Stimulated activated CD4-positive, alpha-beta T cell treated with anti-CD3 and anti-CD28 coated beads, TNF-alpha, amount 100 ng/mL, for 4 hours (primary cell): Measurements from ENCODE around the gene SLC1A3.
"Not testable (repeated sequence)": the region's sequence is repeated elsewhere in the genome, so short reads cannot be mapped to it uniquely, and the experiment has no call there.

Source experiments
- DNase-seq, 3 experiments: peaks; one replicate each; pipeline ENCODE4 v3.0.0-alpha.2; 2020; ENCODE audit warnings: low read depth in 3 of 3

SLC1A3 gene

DNA sequence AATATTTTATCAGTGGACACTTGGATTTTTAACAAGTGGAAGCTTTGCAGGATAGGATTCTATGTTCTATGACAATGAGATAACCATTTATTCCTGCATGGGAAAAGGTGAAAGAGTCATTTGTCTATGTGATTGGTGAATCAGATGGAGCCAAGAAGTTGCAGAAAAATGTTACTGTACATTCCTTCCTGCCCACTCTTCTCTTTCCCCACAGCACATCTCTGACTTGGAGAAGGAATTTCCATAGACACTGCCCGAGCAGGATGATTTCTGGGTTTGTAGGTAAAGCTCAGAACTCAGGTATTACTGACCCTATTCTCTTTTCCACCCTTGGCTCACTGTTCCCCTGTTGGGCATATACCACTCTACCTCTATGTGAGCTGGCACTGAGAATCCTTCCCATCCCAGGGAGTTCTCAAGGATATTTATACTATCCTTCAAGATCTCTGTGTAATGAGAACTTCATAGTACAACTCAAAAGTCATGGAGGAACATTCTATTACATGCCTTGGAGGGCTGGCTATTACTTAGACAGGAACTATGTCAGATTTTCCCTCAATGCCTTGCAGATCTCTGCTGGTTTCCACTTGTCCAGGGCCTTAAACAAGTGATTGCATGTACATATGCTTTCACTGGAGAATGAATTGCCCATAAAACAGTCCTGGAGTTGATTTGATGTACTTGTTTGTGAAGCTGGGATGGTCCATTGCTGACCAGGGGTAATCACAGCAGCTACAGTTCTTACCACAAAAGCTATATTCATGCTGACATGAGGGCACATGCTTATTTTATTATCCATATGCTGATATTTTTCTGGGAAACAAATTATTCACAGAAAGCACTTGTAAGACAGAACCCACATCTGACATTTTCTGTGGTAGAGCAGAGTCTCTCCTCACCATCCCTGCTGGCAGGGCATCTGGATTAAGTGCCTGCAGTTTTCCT is 24.1 kb downstream of the SLC1A3 start:
- no peak for DNase-seq

DNA sequence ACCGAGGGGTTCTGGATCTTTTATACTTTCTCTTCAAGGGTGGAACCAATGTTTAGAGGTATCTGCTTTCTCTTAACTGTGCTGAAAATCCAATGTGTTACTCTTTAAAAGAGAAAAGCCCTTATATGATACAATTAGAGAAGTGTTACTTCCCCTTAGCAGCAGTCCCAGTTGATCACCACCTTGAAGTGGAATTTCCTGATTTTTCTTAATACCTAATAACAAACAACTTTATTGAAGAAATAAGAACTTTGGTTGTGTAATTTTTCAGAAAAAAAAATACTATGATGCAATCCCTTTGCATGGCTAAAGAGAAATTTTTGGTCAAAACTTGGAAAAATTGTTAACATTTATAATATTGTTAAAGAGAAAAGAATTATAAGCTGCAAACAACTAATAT is 24.7 kb downstream of the SLC1A3 start:
- DNase-seq = no peak

DNA sequence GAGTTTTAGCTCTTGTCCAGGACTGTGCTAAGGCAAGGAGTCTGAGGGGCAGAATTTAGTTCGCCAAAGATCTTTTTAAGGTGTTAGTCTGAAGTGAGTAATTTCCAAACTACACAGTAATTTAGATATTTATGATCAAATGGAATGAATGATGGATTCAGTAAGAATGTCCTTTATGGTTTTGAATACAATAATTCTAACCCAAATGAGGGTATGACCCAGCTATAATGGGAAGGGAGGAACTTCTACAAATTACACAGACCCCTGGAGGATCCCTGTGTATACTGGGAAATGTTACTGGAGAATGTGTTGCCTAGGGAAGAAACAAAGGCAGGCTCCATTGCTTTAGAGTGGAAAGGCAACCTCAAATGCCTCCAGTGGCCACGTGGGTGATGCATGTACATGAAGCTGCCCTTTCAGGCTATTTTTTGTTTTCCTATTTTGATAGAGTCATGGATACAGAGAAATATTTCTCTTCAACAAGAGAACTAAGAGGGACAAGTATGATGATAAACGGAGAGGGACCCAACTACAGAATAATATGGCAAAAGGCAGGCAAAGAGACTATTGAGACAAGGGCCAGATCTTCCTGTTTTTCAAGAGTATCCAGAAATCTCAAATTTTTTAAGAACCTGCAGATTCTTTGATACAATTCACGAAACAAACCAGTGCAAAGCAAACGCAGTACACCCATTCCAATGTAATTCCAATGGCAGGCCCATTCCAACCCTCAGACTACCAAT is 25.4 kb downstream of the SLC1A3 start:
- no peak for DNase-seq

DNA sequence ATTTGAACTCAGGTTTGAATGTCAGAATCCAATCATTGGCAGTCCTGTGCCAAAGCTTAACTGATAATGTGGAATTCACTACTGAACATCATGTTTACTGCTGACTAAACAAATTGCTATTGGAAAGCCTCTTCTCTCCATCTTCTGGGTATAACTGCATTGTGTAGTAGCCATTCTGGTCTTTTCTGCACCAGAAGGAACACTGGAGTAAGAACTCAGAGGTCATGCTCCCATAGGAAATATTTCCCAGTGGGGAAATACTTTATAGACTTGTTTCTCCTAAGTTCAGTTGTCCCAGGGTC is 25.9 kb downstream of the SLC1A3 start:
- DNase-seq = no peak

DNA sequence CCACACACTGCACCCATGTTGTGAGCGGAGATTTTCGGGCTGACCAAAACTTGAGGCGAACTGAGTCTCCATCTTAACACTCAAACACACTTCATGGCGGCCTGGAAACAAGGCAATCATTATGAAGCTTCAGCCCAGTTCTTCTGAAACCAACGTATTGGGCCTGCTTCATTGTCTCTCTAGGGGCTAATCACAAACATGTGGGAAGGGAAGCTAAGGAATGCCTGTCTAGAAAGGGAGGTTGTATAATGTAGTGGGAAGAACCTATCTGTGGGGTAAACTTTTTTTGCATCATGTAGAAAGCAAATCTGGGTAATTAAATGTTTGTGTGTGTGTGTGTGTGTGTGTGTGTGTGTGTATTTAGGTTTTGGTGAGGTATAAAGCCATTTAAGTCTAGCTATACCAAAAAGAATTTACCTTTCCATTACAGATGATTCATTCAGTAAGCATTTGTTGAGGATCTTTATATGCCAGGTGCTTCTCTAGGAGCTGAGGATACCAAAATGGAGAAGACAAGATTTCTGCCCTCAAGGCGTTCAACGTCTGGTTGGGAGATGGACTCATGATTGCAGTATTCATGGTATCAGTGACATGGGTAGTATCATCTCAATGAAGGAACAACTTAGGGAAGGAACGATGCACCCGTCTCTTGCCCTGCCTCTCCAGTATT is 29.4 kb downstream of the SLC1A3 start:
- DNase-seq = no peak

DNA sequence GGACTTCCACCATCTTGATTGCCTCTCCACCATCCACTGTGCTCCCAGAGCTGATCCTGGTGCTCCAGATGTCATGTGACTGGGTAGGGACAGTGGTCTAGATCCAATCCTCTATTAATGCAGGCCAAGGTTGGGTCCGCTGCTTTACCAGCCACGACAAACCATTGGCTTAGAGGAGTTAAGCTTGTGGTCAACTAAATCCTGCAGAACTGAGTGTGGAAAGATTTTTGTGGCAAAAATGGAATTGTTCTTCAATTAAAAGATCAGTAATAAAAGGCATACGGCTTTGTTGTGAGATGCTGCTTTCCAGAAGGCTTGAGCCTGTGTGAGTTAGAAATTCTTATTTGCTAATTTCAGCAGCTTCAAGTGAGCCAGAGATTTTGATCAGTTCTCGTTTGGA is 30.7 kb downstream of the SLC1A3 start:
- DNase-seq = no peak

DNA sequence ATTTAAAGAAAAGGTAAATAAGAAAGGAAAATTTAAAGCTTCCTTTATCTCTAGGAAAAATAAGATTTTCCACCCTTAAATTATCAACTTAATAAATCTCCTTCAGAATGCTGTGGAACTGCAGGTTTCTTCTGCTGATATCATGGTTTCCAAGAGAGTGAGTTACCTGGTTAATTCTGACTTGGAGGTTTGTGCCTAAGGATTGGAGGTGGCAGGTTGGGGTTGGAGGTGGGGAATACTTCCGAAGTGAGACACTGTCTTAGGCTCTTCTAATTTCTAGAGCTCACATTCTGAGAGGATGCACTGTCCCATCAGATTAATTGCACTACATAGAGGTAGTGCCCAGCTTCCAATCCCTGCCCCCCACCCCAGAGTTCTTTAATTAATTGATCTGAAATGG is 31.1 kb downstream of the SLC1A3 start:
- no peak for DNase-seq

DNA sequence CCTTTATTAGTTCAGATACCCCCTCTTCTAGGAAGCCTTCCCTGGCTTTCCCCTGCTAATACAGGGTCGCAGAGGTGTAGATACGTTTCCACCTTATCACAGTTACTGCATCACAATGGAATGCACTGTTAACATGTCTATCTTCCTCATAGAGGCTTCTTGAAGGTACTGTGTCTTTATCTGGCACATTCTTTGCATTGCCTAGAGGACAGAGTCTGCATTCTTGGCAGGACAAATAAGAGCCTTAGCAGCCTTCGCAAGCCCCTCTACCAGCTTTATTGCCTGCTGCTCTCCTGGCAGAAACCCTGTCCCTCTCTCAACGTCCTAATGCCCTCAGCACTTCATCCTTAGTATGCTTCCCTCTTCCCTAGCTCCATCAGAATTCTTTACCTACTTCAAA is 31.6 kb downstream of the SLC1A3 start:
- no peak for DNase-seq

DNA sequence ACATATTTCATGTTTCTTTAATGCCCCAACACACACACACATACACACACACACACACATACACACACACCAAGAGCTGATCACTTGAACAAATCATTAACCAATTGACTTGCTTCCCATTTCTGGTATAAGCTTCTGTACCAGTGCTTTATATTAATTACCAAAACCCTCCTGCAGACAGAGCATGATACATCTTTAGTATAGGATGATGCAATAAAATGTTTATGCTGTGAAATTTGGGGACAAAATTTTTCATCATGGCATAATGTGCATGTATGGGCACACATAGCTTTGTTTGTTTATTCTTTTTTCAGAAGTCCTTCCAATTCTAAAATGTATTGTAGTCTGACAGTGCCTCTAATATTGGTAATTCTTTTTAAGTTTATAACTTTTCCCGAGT is 34.5 kb downstream of the SLC1A3 start:
- DNase-seq = no peak

DNA sequence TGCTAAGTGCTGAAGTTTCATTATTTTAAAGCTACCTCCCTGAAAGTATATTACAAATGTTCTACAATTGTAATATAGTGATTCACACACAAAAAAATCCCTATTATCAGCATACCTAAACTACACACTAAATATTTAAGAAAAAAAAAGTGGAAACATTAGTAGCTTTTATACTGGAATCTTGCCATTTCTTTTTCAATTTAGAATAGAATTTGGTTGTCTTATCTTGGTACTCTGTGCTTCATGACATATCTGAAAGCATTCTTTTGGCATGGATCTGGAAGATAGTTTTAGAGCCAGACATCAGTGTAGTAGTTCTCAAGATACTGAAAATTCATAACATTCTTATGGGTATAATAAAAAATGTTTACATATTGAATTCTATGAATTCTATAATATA is 35.0 kb downstream of the SLC1A3 start:
- DNase-seq = no peak

DNA sequence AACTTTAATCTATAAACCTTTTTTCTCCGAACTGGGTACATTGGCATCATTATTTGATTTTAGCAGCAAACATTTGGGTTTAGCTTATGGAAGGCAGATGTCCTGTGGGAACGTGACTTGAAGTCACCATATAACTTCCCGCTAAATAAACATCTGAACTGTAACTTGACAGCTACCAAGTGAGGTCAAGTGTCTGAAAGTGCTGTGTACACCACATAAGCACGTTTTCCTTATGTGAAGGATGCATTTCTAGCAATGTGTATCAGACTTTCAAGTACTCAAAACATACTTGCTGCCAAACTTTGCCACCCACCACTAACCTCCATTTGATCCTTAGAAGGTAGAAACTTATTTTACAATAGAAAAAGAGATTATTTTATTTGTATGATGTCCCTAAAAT is 35.7 kb downstream of the SLC1A3 start:
- no peak for DNase-seq

DNA sequence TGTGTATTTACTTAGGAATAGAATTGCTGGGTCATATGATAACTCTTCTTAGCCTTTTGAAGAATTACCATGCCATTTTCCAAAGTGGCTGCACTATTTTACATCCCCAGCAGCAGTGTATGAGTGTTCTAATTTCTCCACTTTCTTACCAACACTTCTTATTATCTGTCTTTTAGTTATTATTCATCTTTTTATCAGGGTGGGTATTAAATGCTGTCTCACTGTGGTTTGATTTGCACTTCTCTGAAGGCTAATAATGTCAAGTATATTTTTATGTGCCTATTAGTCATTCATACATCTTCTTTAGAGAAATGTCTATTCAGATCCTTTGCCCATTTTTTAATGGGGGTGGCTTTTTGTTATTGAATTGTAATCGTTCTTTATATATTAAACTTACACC is 36.8 kb downstream of the SLC1A3 start:
- DNase-seq = no peak

DNA sequence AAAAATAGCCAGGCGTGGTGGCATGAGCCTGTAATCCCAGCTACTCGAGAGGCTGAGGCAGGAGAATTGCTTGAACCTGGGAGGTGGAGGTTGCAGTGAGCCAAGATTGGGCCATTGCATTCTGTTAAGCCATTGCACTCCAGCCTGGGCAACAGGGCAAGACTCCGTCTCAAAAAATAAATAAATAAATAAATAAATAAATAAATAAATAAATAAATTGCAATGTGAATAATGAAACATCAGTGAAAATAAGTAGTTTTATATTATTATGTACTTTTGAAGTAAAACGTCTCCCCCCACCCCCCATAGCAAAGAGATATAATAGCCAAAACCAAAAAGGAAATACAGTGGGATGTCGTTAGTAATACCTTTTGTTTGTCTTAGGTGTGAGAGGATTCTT is 37.4 kb downstream of the SLC1A3 start:
- not testable (repeated sequence) for DNase-seq

DNA sequence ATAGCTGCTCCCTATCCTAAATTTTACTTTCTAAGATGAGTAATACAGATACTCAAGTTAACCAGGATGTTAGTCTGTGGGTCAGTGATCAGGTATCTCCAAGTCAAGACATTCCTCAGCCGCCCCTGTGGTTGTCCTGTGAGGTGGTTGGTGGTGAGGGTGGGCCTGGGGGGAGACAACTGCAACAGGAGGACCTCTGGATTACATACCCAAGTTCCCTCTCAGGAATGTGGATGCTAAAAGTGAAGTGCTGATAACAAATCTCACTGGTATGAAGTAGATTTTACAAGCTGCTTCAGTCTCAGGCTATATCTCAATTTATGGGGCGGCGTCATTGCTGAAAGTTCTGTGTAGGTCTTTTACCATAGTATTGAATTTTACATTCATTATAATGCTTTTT is 38.3 kb downstream of the SLC1A3 start:
- no peak for DNase-seq

DNA sequence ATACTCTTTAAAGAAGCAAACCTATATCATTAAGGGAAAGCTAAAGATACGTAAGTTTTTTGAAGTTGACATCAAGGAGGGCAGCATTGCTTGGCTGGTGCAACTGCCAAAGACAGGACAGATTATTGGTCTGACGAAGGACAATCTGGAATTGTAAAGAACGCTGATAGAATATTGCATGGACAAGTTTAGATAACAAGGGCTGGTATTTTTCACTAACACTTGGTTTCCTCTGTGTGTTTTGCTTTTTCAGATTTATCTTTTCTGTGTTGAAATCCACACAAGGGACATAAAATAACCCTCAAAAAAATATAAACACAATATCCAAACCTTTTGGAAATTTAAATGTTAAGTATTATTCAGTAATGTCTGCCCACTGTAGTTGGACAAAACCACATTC is 39.7 kb downstream of the SLC1A3 start:
- no peak for DNase-seq

DNA sequence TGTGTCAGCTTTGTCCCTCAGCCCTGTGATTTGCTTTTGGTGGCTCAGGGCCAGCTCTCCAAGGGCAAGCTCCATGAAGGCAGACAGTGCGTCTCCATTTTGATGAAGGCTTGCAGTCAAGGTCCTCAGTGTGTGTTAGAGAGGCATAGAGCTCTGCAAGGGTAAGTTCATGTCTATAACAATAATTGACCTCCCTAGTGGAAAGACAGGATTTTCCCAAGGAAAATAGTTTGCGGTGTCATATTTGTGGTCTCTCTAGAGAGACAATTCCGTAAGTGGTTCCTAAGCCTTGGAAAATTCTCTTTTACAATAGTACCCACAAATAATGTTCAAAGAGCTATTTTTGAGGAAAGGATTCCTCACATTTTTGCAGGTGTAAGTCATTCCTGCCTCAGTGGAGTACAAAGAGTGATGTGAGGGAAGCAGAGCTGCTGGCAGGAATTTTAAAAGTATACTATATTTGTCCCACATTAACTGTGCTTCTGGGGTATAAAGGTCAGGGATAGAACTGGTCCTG is 40.2 kb downstream of the SLC1A3 start:
- no peak for DNase-seq

DNA sequence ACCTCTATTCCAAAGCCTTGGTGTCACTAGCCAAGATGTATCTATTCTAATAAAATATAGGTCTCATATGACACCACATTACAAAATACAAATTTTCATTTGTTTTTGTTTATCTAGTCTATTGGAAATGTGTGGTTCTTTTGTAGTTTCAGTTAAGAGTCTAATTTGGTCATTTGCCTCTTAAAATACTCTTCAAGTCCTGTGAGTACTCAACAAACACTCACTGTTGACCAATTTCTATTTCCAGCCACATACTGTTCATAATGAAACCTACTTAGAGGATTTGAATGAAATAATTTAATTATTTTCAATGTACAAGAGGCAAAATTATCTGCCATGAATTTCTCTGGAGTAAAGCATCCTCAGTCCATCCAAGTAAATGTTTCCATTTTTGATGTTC is 40.6 kb downstream of the SLC1A3 start:
- no peak for DNase-seq

DNA sequence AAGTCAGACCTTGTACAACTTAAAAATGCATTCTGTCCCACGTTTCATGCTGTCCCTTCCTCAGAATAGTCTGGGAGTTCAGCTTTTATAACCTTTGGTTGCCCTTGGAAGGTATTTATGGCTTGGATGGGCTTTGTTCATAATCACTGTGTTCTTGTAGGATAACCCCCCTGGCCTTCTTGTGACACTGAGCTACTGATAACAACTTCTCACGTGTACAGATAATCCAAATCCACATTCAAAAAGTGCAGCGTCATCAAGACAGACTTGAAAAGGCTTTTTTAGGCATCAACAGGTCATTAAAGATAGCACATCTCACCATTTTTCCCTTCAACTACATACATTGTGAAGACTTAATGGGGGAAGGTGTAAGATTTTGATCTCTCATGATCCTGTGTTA is 42.0 kb downstream of the SLC1A3 start:
- no peak for DNase-seq

DNA sequence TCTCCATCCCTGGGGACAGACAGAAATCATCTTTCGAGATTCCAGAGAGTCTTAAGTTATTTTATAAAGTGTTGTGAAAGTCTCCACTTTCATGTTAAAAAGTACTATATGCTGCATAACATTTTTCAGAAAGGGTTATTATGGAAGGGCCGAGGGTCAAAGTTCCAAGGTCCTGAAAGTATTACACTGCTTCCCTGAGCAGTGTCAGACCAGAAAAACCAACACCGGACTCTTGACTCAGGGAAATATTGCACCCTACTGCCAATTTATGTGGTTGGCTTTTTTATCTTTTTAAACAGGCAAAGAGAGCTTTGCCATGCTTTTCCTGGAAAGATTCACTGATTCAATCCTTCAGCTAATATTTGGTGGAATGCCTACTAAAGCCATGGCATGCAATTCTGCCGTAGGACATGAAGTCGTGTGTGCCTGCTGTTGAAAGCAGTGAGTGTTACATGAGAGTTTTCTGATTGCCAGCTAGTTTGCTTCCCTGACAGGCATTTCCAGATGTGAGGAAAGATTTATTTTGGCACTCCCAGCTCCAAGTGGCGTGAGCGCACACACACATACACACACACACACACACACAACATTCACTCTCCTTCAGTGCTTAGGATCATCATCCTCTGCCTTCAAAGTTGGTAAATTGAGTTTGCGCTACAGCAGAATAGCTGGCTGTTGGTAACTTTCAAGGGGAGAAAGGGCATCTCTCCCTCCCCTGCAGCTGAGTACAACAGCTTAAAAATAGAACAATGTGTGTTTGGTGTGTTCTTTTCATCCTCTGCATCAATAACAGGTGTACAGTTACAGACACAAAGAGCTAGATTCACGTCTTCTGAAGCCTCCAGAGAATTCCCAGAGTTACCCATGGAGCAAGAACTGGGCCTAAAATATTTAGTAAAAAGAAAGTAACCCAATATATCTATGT is 45.6 kb downstream of the SLC1A3 start:
- DNase-seq = no peak

DNA sequence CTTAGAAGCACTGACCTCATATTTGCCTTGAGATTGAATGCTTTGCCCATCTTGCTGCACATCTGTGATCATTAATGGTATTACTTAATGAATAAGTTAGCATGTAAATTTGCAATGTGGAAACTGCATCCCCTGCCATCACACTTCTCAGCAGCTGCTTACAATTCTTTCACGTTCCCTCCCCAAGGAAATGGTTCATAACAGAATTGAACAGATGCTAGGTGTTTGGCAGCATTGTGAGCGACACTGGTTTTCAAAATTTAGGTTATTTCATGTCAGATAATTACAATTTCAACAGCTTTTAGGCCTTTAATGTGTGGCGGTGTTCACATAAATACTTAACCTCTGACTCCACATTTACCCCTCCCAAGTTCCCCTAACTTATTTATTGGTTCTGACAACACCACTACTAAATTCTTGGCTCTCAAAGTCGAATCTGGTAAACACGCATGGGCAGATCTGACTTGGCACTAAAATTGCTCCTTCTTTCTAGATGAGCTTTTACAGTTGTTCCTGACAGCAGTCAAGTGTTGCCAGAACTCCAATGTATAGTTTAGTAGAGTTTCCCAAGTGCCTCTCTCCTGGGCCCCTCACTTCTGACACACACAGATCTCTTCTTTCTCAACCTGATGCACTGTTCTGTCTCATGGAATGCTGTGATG is 46.8 kb downstream of the SLC1A3 start:
- no peak for DNase-seq

DNA sequence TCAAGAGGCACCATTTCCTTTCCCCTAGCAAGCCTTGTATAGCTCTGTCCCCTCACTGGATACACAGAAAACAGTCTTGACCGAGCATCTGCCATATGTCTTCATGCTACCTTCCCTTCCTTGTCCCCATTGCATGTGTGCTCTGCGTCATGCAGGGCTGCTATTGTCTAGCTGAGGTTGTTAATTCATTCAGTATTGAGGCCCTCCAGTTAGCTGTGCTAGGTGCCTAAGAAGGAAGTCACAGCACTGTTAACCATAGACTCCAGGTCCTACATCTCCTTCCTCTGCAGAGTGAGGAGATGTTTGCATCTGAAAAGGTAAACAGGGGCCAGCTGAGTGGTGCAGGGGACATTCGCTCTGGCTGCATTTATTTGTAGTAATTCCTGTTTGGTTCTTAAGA is 48.2 kb downstream of the SLC1A3 start:
- DNase-seq = no peak
